Transverse colon (tissue), 4 donors: ENCODE data around the gene SLC35F5. TPM values are rescaled to one million over a fixed set of nuclear protein-coding genes. Genes with fewer than 3 reads are reported as not detected.

Experiments used
- DNase-seq: peaks from one replicate; pipeline ENCODE4 v3.0.0-alpha.2; 2019
- H3K27ac ChIP-seq, 4 donors: fragments of 200-600 bp; sonication (generic); 2 replicates each; pipeline ENCODE4 v1.5.1; 2016 to 2018; ENCODE audit warnings: inconsistent platforms in 4 of 4
- H3K27me3 ChIP-seq: fragments of 200-600 bp; sonication (generic); 2 replicates; pipeline ENCODE4 v1.5.1; 2017; ENCODE audit warnings: inconsistent platforms
- H3K36me3 ChIP-seq, 4 donors: fragments of 200-600 bp; sonication (generic); 2 replicates each; pipeline ENCODE4 v1.5.1; 2017 to 2019; ENCODE audit warnings: inconsistent platforms in 4 of 4
- H3K4me1 ChIP-seq, 4 donors: fragments of 200-600 bp; sonication (generic); 2 replicates each; pipeline ENCODE4 v1.5.1; 2017 to 2020; ENCODE audit warnings: inconsistent platforms in 4 of 4
- H3K4me3 ChIP-seq, 4 donors: fragments of 200-600 bp; sonication (generic); 1 replicate in 1 of 4; 2 replicates in 3 of 4; pipeline versions ENCODE4 v1.5.1 to v1.6.1; 2017 to 2019; ENCODE audit warnings: inconsistent platforms in 4 of 4
- H3K9me3 ChIP-seq, 2 donors: fragments of 200-600 bp; sonication (generic); 2 replicates each; pipeline ENCODE4 v1.5.1; 2017 to 2019; ENCODE audit warnings: inconsistent platforms in 2 of 2
- CTCF ChIP-seq, 5 experiments: fragments of 200-600 bp in 3 of 5; fragments of 450-650 bp in 2 of 5; sonication (generic) in 3 of 5; IDR thresholded peaks; 1 replicate in 2 of 5; 2 replicates in 3 of 5; pipeline ENCODE4 v1.5.1; 2016 to 2017; ENCODE audit warnings: antibody characterized with exemption in 5 of 5, inconsistent platforms in 3 of 5, mild to moderate bottlenecking in 2 of 5, moderate library complexity in 1 of 5
- EP300 ChIP-seq: sonication (generic); formaldehyde crosslinking; IDR thresholded peaks from one replicate; pipeline ENCODE4 v1.6.1; 2017; ENCODE audit warnings: antibody characterized with exemption, low read depth
- POLR2A ChIP-seq: fragments of 450-650 bp; IDR thresholded peaks from one replicate; pipeline ENCODE4 v1.6.1; 2016; ENCODE audit warnings: antibody characterized with exemption, mild to moderate bottlenecking, moderate library complexity
- POLR2AphosphoS5 ChIP-seq, 3 donors: sonication (generic); formaldehyde crosslinking; IDR thresholded peaks; one replicate each; pipeline ENCODE4 v1.6.1; 2016; ENCODE audit warnings: antibody characterized with exemption in 3 of 3
- WGBS, 2 donors: methylation state at CpG; one replicate each; pipeline ENCODE4 v1.1.5; 2018; ENCODE audit warnings: low coverage in 1 of 2; 5-methylcytosine and 5-hydroxymethylcytosine counted together
- in situ Hi-C, 4 donors: fragments of 200-750 bp; cut with MboI; loops; one replicate each; pipeline versions ENCODE4 v1.15.0 to v1.15.1; 2017; ENCODE audit warnings: low sequenced_read_pairs in 3 of 4, low pct_ligation_motif_present in 1 of 4, low pct_unique_long_range_greater_than_20kb in 1 of 4
- intact Hi-C: fragments of 100-400 bp; cut with DNase I; formaldehyde crosslinking; loops from one replicate; pipeline ENCODE4 v1.15.1; 2023; ENCODE audit warnings: low total_unique reads
- total RNA-seq, 4 donors: library from RNA; depleted of rRNA; stranded (reverse); fragments of >200 nt; gene quantifications; one replicate each; pipeline ENCODE4 v1.1.0, GENCODE V29; 2016

Gene SLC35F5
- total RNA-seq, 4 donors from 2014 or later = 83.2 to 165 (median 128) TPM

DNA sequence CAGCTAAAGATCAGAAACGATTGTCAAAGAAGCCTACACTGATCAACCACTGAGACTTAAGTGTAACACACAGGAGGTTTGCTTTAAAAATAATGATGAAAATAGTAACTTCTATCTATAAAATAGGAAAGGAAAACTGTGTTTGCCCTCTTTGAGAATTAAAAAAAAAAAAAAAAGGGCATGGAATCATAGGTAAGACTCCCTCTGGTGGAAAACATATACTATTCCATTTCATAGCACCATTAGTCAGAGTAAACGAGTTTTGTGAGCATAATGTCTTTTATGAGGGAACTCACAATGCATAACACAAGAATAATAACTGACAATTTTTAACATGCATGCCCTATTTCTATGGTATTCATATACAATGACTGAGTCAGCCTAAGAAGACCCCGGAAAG lies 36.3 kb downstream of the SLC35F5 start:
- Histone ChIP-seq H3K4me1 (no peaks in the 10 kb centered on the region), H3K9me3 (no peaks in the 10 kb centered on the region), H3K36me3 (peaks cover 0 to 60% (median 19%) of the 10 kb centered on the region in 4 donors), H3K27ac (no peak overlapping the region), H3K4me3 (no peak overlapping the region), H3K27me3 (no peaks in the 10 kb centered on the region)
- DNase-seq = no peak
- TF ChIP-seq EP300 (no peak), CTCF (IDR thresholded peaks at IDR 0.05) (peak; percentile 33 to 52 (median 42)), POLR2A (no peak), POLR2AphosphoS5 (IDR thresholded peaks at IDR 0.05) (no peak)
- WGBS, 2 donors = 43 to 57% methylated on average over 3 of the region's 3 CpGs
- in situ Hi-C loops = no loop called here
- intact Hi-C loops = no loop called here

DNA sequence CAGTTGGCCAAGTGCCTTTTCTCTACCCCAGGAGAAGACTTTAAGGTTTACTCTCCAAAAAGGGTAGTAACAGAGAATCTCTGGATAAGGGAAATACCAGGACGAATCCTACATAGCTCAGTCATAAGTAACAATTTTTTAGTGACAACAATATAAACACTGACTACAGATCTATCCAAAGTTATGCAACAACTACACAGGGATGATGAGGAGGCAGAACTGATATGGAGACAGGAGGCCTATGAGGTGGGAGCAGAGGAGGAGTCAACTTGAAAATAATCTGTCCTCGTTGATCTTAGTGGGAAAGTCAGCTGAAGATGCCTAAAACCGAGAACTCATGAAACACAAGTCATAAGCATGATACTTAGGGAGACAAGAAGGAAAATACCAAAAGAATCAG lies 40.2 kb downstream of the SLC35F5 start:
- WGBS, 2 donors = 71 to 94% methylated on average over 3 of the region's 3 CpGs
- no peaks in the 10 kb centered on the region for H3K9me3 ChIP-seq
- in situ Hi-C loops (no loop called here), intact Hi-C loops (no loop called here)
- peaks cover 0 to 54% (median 22%) of the 10 kb centered on the region in 4 donors for H3K36me3 ChIP-seq
- no peak for DNase-seq
- H3K4me1 ChIP-seq = no peaks in the 10 kb centered on the region
- H3K27me3 ChIP-seq = no peaks in the 10 kb centered on the region
- no peak overlapping the region for H3K27ac ChIP-seq
- H3K4me3 ChIP-seq = no peak overlapping the region
- TF ChIP-seq POLR2AphosphoS5 (IDR thresholded peaks at IDR 0.05) = no peak
- no peak for TF ChIP-seq EP300

DNA sequence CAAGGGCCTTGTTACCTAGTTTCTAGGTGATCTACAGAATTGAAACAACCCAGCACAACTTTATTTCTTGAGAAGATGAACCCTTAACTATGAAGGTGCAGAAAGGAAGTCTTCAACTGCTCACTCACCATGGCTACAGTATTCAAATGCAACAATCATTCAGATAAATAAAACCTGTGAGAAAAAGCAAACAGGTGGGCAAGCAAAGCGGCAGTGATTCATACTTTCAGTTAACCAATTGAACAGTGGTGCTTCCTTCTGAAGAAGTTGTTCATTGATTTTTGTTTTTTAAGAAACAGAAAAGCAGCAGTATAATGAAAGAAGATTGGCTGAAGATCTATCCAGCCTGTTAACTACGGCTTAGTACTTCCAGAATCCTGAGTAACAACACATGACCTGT lies 43.5 kb downstream of the SLC35F5 start:
- intact Hi-C loops = no loop called here
- no peak for DNase-seq
- in situ Hi-C loops = no loop called here
- Histone ChIP-seq H3K27me3 (no peaks in the 10 kb centered on the region), H3K36me3 (peaks cover 0 to 43% (median 17%) of the 10 kb centered on the region in 4 donors), H3K4me1 (peaks cover 0 to 3% (median 0%) of the 10 kb centered on the region in 4 donors), H3K9me3 (no peaks in the 10 kb centered on the region), H3K27ac (no peak overlapping the region), H3K4me3 (no peak overlapping the region)
- WGBS, 2 donors = 88 to 97% methylated on average over 1 to 2 of the region's 2 CpGs
- no peak for TF ChIP-seq CTCF (IDR thresholded peaks at IDR 0.05)
- TF ChIP-seq EP300 = no peak

DNA sequence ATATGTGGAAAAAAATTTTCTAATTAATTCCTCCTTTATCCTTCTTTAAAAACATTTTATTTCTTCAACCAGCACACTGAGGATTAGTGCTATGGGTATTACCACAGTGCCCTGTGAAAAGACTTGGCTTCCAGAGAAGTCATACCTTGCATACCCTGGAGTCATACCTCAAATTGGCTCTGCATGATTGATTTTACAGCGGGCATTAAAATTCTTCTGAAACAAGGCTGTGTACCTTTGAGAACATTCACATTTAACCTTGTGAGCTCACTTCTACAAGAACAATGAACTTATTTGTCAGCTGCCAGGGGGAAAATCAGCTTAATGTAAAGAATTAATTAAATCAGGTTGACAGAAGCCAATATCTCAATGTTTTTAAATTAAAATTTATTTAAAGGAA lies 44.6 kb downstream of the SLC35F5 start:
- in situ Hi-C loops (no loop called here), intact Hi-C loops (no loop called here)
- Histone ChIP-seq H3K27ac (no peak overlapping the region), H3K4me3 (no peak overlapping the region), H3K4me1 (peaks cover 0 to 3% (median 0%) of the 10 kb centered on the region in 4 donors), H3K9me3 (no peaks in the 10 kb centered on the region), H3K36me3 (peaks cover 0 to 34% (median 14%) of the 10 kb centered on the region in 4 donors), H3K27me3 (no peaks in the 10 kb centered on the region)
- no peak for DNase-seq
- 71 to 77% methylated on average over 1 of the region's 1 CpG for whole genome bisulfite sequencing, 2 donors
- TF ChIP-seq POLR2A (no peak), POLR2AphosphoS5 (IDR thresholded peaks at IDR 0.05) (no peak), EP300 (no peak), CTCF (IDR thresholded peaks at IDR 0.05) (no peak)

GRCh38 chr2:113709022-113709421 lies 47.4 kb downstream of the SLC35F5 start:
- peaks cover 0 to 3% (median 0%) of the 10 kb centered on the region in 4 donors for H3K4me1 ChIP-seq
- H3K36me3 ChIP-seq = peaks cover 0 to 7% (median 3%) of the 10 kb centered on the region in 4 donors
- intact Hi-C loops (no loop called here), in situ Hi-C loops (no loop called here)
- DNase-seq = no peak
- no peak overlapping the region for H3K4me3 ChIP-seq
- WGBS, 2 donors = 46 to 60% methylated on average over 3 of the region's 3 CpGs
- no peaks in the 10 kb centered on the region for H3K27me3 ChIP-seq
- no peaks in the 10 kb centered on the region for H3K9me3 ChIP-seq
- TF ChIP-seq POLR2AphosphoS5 (IDR thresholded peaks at IDR 0.05) (no peak), EP300 (no peak), POLR2A (no peak), CTCF (IDR thresholded peaks at IDR 0.05) (no peak)
- peak overlapping the region in 1 of 4 donors; percentile 18 for H3K27ac ChIP-seq
